GM19395 (cell line): ENCODE results near the gene OR5P2.
"Not testable (repeated sequence)": the region's sequence is repeated elsewhere in the genome, so short reads cannot be mapped to it uniquely, and the experiment has no call there.

Experiments
- ATAC-seq: cut with Tn5 transposase; IDR thresholded peaks from one replicate; pipeline ENCODE4 v1.9.1; 2021; ENCODE audit warnings: mild to moderate bottlenecking, moderate library complexity; ENCODE audit not compliant: unreplicated experiment

OR5P2 gene, protein sequence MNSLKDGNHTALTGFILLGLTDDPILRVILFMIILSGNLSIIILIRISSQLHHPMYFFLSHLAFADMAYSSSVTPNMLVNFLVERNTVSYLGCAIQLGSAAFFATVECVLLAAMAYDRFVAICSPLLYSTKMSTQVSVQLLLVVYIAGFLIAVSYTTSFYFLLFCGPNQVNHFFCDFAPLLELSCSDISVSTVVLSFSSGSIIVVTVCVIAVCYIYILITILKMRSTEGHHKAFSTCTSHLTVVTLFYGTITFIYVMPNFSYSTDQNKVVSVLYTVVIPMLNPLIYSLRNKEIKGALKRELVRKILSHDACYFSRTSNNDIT

DNA sequence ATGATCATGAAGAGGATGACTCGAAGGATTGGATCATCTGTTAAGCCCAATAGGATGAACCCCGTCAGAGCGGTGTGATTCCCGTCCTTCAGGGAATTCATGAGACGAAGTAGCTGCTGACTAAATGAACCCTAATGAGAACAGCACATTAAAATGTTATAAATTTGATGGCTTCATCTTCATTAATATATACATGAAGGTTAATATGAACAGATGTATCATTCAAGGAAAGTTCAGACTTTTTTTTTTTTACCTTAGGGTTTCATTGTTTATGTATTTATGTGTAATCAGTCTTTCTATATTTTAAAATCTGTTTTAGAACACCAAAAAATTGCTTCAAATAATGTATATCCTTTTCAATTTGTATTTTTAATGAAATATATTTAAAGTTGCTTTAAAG is at the start of gene OR5P2:
Gene OR5P2 (minus strand): TSS at position 101 of the 400 bp plus-strand sequence. CDS start 0 bp downstream, at position 101.
- ATAC-seq: no peak

DNA sequence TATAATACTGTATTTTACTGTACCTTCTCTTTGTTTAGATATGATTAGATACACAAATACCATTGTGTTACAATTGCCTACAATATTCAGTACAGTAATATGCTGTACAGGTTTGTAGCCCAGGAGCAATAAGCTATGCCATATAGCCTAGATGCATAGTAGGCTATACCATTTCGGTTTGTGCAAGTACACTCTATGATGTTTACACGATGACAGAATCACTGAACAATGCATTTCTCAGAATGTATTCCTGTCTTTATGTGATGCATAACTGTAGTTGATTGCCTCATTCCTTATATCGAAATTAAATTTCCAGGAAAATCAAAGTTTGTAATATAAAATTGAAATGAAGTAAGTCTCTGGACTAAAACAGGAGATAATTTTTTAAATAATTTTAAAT is 49.3 kb upstream of the OR5P2 start:
- ATAC-seq: no peak

DNA sequence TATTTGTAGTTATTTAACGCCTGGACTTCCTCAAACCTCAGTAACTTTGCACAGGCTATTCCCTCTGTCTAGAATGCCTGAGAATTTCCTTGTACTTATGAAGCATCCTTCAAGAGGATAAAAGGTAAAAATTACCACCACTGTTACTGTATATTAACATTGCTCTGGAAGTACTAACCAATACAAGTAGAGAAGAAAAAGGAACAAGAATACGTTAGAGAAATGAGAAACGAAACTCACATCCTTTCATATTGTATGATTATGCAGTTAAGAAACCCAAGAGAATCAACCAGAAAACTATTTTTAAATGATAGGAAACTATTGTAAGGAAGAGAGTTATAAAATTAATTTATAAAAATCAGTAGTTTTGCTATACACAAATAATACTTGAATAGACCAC is 48.2 kb upstream of the OR5P2 start:
- no peak for ATAC-seq

DNA sequence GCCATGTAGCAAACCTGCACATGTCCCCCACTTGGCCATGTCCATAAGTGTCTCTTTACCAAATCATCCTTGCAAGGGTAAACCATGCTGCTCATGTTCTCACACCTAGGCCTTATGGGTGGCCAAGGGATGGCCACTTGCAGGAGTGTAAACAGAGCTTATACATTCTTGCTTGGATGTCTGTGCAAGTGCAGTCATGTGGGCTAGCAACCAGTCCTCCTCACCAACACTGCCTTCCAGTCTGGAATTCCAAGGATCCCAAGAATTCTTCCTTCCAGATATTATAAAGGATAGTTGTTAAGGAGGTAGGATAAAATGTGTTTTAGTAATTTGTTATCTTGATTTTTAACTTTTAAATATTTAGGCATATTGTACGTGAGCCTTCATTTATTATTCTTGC is 47.8 kb upstream of the OR5P2 start:
- no peak for ATAC-seq

DNA sequence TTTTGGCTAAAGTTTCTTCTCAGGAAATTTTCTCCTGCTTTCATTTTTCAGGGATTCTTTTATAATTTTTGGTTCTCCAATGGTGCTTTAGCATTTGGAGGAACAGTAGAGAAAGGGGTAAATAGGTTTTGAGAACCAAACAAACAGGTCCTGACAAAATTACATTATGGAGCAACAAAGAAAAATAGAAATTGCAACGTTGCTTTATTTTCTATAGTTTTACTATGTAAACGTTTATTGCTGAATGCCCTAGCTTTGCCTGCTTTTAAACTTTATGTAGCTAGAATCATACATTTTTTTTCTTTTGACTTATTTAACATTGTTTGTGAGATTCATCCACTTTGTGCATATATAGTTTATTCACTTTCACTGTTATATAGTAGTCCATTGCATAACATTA is 43.8 kb upstream of the OR5P2 start:
- no peak for ATAC-seq

DNA sequence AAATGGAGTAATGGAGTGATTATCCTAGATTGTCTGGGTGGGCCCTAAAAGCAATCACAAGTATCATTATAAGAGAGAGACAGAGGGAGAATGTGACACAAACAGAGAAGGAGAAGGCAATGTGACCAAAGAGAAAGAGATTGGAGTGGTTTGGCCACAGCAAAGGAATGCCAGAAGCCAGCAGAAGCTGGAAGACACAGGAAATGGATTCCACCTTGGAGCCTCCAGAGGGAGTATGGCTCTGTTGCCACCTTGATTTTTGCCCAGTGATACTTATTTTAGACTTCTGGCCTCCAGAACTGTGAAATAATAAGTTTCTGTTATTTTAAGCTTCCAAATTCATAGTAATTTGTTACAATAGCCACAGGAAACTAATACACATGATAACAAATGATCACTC is 36.8 kb upstream of the OR5P2 start:
- ATAC-seq: no peak

DNA sequence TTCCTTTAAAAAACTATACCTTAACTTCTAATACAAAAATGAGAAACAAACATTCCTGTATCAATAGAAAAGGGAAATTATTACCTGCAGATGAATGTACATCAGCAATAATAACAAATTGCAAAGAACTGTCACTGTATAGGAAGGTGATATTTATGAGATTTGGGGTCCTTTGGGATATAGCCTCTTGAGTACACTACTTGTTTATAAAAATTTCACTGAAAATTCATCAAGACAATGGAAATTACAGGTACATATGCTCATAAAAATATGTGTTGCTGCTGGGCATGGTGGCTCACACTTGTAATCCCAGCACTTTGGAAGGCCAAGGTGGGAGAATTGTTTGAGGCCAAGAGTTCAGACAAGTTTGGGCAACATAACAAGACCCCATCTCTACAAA is 34.0 kb upstream of the OR5P2 start, which contains the start of gene OR5P3:
Gene OR5P3 (minus strand): TSS at position 101 of the 400 bp plus-strand sequence.
- no peak for ATAC-seq

DNA sequence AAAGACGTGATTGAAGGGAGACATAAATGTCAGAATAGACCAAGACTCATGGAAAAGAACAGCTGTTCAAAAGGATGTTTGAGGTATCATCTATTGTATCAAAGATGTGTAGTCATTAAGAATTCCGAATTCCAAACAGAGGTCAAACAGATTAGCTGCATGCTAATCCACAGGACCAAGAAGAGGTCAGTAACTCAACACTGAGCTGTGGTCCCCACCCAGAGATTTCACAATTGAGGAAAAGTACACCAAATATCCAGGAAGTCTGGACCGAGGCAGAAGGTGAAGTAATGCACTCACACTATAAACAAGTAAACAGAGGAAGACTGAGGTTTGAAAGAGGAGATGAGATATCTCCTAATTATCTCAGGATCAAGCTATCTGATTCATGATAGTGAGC is 29.6 kb upstream of the OR5P2 start:
- ATAC-seq: no peak

DNA sequence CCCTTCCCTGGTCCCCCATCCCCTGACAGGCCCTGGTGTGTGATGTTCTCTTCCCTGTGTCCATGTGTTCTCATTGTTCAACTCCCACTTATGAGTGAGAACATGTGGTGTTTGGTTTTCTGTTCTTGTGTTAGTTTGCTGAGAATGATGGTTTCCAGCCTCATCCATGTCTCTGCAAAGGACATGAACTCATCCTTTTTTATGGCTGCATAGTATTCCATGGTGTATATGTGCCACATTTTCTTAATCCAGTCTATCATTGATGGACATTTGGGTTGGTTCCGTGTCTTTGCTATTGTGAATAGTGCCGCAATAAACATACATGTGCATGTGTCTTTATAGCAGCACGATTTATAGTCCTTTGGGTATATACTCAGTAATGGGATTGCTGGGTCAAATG is 23.7 kb upstream of the OR5P2 start:
- not testable (repeated sequence) for ATAC-seq

DNA sequence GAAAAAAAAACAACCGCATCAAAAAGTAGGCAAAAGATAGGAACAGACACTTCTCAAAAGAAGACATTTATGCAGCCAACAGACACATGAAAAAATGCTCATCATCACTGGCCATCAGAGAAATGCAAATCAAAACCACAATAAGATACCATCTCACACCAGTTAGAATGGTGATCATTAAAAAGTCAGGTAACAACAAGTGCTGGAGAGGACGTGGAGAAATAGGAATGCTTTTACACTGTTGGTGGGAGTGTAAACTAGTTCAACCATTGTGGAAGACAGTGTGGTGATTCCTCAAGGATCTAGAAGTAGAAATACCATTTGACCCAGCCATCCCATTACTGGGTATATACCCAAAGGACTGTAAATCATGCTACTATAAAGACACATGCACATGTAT is 18.2 kb upstream of the OR5P2 start:
- ATAC-seq: not testable (repeated sequence)

DNA sequence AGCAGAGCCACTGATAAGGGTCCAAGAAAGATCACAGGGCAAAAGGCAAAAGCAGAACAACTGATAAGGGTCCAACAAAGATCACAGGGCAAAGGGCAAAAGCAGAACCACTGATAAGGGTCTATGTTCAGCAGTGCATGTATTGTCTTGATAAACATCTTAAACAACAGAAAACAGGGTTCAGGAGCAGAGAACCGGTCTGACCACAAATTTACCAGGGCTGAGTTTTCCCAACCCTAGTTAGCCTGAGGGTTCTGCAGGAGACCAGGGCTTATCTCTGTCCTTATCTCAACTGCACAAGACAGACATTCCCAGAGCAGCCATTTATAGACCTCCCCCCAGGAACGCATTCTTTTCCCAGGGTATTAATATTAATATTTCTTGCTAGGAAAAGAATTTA is 13.6 kb upstream of the OR5P2 start:
- not testable (repeated sequence) for ATAC-seq

DNA sequence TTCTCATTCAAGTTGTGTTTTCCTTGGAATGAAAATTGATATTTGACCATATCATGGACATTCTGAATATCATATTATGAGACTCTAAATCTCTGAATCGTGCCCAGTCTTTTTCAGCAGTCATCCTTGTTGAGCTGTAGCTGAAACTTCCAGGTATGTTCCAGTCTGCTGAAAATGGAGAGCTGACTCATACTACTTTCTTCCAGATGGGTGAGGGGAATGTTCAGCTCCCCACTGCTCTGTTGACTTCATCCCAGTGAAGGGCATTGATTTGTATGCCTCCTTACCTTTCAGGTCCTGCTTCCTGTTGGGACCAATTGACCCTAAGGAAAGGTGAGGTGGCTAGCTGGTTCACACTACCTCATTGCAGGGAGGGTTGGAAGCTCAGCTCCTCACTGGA is 3.5 kb downstream of the OR5P2 start:
- no peak for ATAC-seq

DNA sequence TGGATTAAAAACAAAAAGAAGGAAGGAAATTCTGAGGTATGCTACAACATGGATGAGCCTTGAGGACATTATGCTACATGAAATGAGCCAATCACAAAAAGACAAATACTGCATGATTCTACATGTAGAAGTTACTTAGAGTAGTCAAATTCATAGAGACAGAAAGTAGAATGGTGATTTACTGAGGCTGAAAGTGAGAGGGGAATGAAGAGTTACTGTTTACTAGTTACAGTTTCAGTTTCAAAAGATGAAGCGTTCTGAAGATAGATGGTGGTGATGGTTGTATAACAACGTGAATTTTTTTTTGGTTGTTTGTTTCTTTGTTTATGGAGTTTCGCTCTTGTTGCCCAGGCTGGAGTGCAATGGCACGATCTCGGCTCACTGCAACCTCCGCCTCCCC is 9.5 kb downstream of the OR5P2 start:
- peak; percentile 100 for ATAC-seq

DNA sequence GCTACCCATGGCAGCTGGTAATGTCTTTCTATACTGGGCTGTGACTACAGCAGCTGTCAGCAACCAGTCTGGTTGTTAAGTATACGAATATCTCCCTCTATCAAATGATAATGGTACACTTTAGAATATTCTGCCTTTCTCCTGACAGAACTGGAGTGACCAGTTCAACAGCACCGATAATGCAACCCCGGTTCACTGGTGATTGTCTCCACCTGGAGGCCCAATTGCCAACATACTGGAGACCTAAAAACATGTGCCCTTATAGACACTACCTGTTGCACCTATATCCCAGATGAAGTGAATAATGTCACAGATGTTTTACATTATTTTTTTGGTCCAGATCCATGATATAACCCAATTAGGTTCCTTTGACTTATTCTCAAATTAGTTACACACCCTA is 21.1 kb downstream of the OR5P2 start:
- no peak for ATAC-seq

DNA sequence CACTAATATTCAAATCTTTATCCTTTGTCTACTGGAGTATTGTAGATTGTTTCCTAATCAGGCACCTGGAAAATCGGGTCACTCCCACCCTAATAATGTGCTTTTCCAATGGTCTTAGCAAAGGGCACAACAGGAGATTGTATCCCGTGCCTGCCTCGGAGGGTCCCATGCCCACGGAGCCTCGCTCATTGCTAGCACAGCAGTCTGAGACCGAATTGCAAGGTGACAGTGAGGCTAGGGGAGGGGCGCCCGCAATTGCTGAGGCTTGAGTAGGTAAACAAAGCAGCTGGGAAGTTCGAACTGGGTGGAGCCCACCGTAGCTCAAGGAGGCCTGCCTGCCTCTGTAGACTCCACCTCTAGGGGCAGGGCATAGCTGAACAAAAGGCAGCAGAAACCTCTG is 32.4 kb downstream of the OR5P2 start:
- not testable (repeated sequence) for ATAC-seq

DNA sequence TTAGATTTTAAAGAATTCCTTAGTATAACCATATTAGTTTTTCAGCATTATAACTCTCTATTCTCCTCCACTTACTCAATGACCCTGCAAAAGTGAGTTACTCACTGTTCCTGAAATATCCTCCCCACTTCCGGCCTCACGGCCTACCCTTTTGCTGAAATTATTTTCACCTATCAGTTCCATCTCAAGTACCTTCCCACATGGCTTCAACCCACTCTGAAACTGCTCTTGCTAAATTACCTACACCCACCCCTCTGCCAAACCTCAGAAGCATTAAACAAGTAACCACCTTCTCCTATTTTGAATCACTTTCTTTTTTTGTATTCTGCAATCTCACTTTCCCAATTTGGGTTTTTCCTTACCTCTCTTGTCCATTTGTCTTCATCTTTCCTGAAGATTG is 37.7 kb downstream of the OR5P2 start:
- peak; percentile 82 for ATAC-seq

DNA sequence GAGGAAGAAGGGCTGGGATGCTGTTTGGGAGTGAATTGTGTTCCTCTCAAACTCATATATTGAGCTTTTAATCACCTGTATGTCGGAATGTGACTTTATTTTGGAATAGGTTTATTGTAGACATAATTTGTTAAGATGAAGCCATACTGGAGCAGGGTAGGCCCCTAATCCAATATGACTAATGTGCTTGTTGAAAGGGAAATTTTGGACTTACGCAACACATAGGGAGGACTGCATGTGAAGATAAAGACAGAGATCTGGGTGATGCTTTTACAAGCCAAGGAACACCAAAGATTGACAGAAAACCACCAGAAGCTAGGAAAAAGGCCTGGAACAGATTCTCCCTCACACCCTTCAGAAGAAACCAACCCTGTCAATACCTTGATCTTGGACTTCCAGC is 47.3 kb downstream of the OR5P2 start:
- ATAC-seq: no peak
